SU-DHL-6 (cell line): ENCODE results near the gene CDC20B.

Source experiments
- EZH2phosphoT487 ChIP-seq: fragments of 200-600 bp; sonication (generic), shearing (Covaris generic); conservative IDR thresholded peaks from 2 replicates; pipeline ENCODE4 v1.6.1; 2018; ENCODE audit warnings: mild to moderate bottlenecking, antibody characterized with exemption, low read length, moderate library complexity, mixed read lengths
- TF ChIP-seq, protein P1 (sequence below): fragments of 200-600 bp; sonication (generic); IDR thresholded peaks from one replicate; pipeline ENCODE4 v1.5.1; 2017; ENCODE audit warnings: antibody characterized with exemption, mild to moderate bottlenecking, low read length, moderate library complexity; ENCODE audit not compliant: insufficient read depth, poor library complexity, severe bottlenecking

DNA sequence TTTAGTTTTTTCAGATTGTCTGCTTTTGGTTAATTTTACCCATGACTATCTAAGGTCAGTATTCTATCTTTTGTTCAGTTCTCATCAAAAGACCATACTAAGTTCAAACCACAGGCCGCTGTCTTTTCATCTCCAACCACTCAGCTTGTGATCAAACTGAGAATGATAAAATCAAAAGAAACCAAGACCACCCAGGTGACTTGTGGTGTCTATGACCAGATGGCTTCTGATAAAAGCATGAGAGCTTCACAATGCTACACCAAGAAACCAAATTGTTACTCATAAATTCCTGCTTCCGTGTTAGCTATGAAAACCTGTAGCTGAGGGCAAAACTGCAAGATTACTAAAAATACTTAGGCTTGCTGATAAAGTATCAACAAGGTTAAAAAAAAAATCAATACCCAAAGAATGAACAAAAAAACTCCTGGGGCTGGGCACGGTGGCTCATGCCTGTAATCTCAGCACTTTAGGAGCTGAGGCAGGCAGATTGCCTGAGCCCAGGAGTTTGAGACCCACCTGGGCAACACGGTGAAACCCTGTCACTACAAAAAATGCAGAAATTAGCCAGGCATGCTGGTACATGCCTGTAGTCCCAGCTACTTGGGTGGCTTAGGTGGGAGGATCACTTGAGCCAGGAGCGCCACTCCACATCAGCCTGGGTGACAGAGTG is 38.8 kb downstream of the CDC20B start:
- TF ChIP-seq, protein P1, sequence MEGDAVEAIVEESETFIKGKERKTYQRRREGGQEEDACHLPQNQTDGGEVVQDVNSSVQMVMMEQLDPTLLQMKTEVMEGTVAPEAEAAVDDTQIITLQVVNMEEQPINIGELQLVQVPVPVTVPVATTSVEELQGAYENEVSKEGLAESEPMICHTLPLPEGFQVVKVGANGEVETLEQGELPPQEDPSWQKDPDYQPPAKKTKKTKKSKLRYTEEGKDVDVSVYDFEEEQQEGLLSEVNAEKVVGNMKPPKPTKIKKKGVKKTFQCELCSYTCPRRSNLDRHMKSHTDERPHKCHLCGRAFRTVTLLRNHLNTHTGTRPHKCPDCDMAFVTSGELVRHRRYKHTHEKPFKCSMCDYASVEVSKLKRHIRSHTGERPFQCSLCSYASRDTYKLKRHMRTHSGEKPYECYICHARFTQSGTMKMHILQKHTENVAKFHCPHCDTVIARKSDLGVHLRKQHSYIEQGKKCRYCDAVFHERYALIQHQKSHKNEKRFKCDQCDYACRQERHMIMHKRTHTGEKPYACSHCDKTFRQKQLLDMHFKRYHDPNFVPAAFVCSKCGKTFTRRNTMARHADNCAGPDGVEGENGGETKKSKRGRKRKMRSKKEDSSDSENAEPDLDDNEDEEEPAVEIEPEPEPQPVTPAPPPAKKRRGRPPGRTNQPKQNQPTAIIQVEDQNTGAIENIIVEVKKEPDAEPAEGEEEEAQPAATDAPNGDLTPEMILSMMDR: no peak
- no peak for TF ChIP-seq EZH2phosphoT487
